Measurements from ENCODE around the gene POTEC.
"Not testable (repeated sequence)": the region's sequence is repeated elsewhere in the genome, so short reads cannot be mapped to it uniquely, and the experiment has no call there.

- not testable (repeated sequence) for TF ChIP-seq POLR2A, CTCF (IDR thresholded peaks at IDR 0.05)
These were observed 54.0 kb downstream of the POTEC start for GRCh38 chr18:14489256-14490014.
